Glomerular visceral epithelial cell (primary cell): ENCODE measurements around the gene ATIC.
"Not testable (repeated sequence)": the region's sequence is repeated elsewhere in the genome, so short reads cannot be mapped to it uniquely, and the experiment has no call there.

Experiments
- DNase-seq: peaks from one replicate; pipeline ENCODE4 v3.0.0-alpha.2; 2016; ENCODE audit errors: extremely low spot score

The ATIC gene

GRCh38 chr2:215315301-215315700 lies 3.4 kb downstream of the ATIC start:
- no peak for DNase-seq

- DNase-seq = no peak
These were observed 4.5 kb downstream of the ATIC start for GRCh38 chr2:215316336-215316735.

- no peak for DNase-seq
These were observed 7.6 kb downstream of the ATIC start for GRCh38 chr2:215319500-215319899.

GRCh38 chr2:215320102-215320501 lies 8.2 kb downstream of the ATIC start:
- no peak for DNase-seq

- no peak for DNase-seq
These were observed 8.8 kb downstream of the ATIC start for GRCh38 chr2:215320679-215321078.

- DNase-seq = no peak
These were observed 13.0 kb downstream of the ATIC start for GRCh38 chr2:215324811-215325210.

- no peak for DNase-seq
These were observed 16.2 kb downstream of the ATIC start for GRCh38 chr2:215328066-215328465.

- DNase-seq = peak; percentile 91
These were observed 21.2 kb downstream of the ATIC start for GRCh38 chr2:215332872-215333595.

GRCh38 chr2:215338883-215339679 lies 27.2 kb downstream of the ATIC start:
- no peak for DNase-seq

- no peak for DNase-seq
These were observed 36.0 kb downstream of the ATIC start for GRCh38 chr2:215347878-215348277.

- no peak for DNase-seq
These were observed 40.7 kb downstream of the ATIC start for GRCh38 chr2:215352602-215353001.

- no peak for DNase-seq
These were observed 43.2 kb downstream of the ATIC start for GRCh38 chr2:215354771-215355695.

GRCh38 chr2:215355801-215356200 lies 43.9 kb downstream of the ATIC start:
- DNase-seq = no peak

- no peak for DNase-seq
These were observed 44.6 kb downstream of the ATIC start for GRCh38 chr2:215356334-215356947.

- peak; percentile 53 for DNase-seq
These were observed 45.1 kb downstream of the ATIC start for GRCh38 chr2:215356948-215357461.

GRCh38 chr2:215357660-215358059 lies 45.8 kb downstream of the ATIC start:
- DNase-seq = no peak

GRCh38 chr2:215358312-215358845 lies 46.5 kb downstream of the ATIC start:
- DNase-seq = no peak

- peak; percentile 42 for DNase-seq
These were observed 47.2 kb downstream of the ATIC start for GRCh38 chr2:215358891-215359575.

GRCh38 chr2:215359576-215359922 lies 47.7 kb downstream of the ATIC start:
- DNase-seq = no peak

GRCh38 chr2:215360059-215360458 lies 48.2 kb downstream of the ATIC start:
- not testable (repeated sequence) for DNase-seq

GRCh38 chr2:215360596-215360995 lies 48.7 kb downstream of the ATIC start:
- no peak for DNase-seq
